Measurements from ENCODE around the gene CCDC63.
A peak's percentile ranks its signal among the peaks of the same experiment; 100 is the strongest.

DNA sequence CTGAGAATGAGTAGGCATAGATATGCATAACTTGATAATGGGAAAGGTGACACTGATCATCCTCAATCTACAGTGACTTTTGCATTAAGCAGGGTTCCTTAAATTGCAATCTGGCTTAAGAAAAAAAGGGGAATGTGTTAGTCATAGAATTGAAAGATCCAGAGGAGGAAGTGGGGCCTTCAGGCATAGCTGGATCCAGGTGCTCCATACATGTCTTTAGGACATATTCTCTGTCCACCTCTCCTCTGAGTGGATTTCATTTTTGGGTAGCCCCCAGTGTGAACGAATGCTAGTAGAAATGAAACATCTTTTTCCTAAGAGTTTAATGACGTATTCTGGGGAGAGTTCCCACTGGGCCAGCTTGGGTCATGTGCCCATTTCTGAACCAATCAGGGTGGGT is 27.6 kb downstream of the CCDC63 start:
- TF ChIP-seq, protein P1, sequence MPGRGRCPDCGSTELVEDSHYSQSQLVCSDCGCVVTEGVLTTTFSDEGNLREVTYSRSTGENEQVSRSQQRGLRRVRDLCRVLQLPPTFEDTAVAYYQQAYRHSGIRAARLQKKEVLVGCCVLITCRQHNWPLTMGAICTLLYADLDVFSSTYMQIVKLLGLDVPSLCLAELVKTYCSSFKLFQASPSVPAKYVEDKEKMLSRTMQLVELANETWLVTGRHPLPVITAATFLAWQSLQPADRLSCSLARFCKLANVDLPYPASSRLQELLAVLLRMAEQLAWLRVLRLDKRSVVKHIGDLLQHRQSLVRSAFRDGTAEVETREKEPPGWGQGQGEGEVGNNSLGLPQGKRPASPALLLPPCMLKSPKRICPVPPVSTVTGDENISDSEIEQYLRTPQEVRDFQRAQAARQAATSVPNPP (IDR thresholded peaks at IDR 0.05; ENCODE audit: borderline replicate concordance, insufficient read depth, insufficient read length), result no peak
- TF ChIP-seq DACH1 (IDR thresholded peaks at IDR 0.05; ENCODE audit: partially characterized antibody), result no peak
- TF ChIP-seq, protein P2, sequence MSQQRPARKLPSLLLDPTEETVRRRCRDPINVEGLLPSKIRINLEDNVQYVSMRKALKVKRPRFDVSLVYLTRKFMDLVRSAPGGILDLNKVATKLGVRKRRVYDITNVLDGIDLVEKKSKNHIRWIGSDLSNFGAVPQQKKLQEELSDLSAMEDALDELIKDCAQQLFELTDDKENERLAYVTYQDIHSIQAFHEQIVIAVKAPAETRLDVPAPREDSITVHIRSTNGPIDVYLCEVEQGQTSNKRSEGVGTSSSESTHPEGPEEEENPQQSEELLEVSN (IDR thresholded peaks at IDR 0.05; ENCODE audit: borderline replicate concordance in 1 of 2, extremely low read depth in 1 of 2, insufficient read depth in 1 of 2, insufficient read length in 1 of 2, low read depth in 1 of 2, low read length in 1 of 2, poor library complexity in 1 of 2, severe bottlenecking in 1 of 2), result no peak
- TF ChIP-seq CEBPB (tag; IDR thresholded peaks at IDR 0.05), result no peak
- no peak for TF ChIP-seq HCFC1 (IDR thresholded peaks at IDR 0.05; ENCODE audit: low read depth, low read length)
- TF ChIP-seq, protein P3, sequence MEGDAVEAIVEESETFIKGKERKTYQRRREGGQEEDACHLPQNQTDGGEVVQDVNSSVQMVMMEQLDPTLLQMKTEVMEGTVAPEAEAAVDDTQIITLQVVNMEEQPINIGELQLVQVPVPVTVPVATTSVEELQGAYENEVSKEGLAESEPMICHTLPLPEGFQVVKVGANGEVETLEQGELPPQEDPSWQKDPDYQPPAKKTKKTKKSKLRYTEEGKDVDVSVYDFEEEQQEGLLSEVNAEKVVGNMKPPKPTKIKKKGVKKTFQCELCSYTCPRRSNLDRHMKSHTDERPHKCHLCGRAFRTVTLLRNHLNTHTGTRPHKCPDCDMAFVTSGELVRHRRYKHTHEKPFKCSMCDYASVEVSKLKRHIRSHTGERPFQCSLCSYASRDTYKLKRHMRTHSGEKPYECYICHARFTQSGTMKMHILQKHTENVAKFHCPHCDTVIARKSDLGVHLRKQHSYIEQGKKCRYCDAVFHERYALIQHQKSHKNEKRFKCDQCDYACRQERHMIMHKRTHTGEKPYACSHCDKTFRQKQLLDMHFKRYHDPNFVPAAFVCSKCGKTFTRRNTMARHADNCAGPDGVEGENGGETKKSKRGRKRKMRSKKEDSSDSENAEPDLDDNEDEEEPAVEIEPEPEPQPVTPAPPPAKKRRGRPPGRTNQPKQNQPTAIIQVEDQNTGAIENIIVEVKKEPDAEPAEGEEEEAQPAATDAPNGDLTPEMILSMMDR (IDR thresholded peaks at IDR 0.05 in 2 of 3, conservative IDR thresholded peaks at IDR 0.05 in 1 of 3; ENCODE audit: insufficient read depth in 2 of 3, low read depth in 1 of 3, low read length in 3 of 3), result no peak
- no peak for TF ChIP-seq JUND (IDR thresholded peaks at IDR 0.05; ENCODE audit: borderline replicate concordance, low read depth, low read length)
- TF ChIP-seq JUND (tag; IDR thresholded peaks at IDR 0.05; ENCODE audit: borderline replicate concordance, low read depth, low read length), result no peak
- TF ChIP-seq POLR2A (conservative IDR thresholded peaks at IDR 0.05), result no peak
- TF ChIP-seq NFYB (IDR thresholded peaks at IDR 0.05; ENCODE audit: extremely low read depth, insufficient read length), result peak; percentile 8
- TF ChIP-seq OTX1 (CRISPR knock-in tag; IDR thresholded peaks at IDR 0.05), result no peak
- no peak for TF ChIP-seq JUN (IDR thresholded peaks at IDR 0.05; ENCODE audit: borderline replicate concordance, low read depth, low read length)
- TF ChIP-seq JUN (CRISPR knock-in tag; IDR thresholded peaks at IDR 0.05; ENCODE audit: borderline replicate concordance), result no peak
- TF ChIP-seq EP300 (IDR thresholded peaks at IDR 0.05; ENCODE audit: low read length), result no peak
- TF ChIP-seq, protein P4, sequence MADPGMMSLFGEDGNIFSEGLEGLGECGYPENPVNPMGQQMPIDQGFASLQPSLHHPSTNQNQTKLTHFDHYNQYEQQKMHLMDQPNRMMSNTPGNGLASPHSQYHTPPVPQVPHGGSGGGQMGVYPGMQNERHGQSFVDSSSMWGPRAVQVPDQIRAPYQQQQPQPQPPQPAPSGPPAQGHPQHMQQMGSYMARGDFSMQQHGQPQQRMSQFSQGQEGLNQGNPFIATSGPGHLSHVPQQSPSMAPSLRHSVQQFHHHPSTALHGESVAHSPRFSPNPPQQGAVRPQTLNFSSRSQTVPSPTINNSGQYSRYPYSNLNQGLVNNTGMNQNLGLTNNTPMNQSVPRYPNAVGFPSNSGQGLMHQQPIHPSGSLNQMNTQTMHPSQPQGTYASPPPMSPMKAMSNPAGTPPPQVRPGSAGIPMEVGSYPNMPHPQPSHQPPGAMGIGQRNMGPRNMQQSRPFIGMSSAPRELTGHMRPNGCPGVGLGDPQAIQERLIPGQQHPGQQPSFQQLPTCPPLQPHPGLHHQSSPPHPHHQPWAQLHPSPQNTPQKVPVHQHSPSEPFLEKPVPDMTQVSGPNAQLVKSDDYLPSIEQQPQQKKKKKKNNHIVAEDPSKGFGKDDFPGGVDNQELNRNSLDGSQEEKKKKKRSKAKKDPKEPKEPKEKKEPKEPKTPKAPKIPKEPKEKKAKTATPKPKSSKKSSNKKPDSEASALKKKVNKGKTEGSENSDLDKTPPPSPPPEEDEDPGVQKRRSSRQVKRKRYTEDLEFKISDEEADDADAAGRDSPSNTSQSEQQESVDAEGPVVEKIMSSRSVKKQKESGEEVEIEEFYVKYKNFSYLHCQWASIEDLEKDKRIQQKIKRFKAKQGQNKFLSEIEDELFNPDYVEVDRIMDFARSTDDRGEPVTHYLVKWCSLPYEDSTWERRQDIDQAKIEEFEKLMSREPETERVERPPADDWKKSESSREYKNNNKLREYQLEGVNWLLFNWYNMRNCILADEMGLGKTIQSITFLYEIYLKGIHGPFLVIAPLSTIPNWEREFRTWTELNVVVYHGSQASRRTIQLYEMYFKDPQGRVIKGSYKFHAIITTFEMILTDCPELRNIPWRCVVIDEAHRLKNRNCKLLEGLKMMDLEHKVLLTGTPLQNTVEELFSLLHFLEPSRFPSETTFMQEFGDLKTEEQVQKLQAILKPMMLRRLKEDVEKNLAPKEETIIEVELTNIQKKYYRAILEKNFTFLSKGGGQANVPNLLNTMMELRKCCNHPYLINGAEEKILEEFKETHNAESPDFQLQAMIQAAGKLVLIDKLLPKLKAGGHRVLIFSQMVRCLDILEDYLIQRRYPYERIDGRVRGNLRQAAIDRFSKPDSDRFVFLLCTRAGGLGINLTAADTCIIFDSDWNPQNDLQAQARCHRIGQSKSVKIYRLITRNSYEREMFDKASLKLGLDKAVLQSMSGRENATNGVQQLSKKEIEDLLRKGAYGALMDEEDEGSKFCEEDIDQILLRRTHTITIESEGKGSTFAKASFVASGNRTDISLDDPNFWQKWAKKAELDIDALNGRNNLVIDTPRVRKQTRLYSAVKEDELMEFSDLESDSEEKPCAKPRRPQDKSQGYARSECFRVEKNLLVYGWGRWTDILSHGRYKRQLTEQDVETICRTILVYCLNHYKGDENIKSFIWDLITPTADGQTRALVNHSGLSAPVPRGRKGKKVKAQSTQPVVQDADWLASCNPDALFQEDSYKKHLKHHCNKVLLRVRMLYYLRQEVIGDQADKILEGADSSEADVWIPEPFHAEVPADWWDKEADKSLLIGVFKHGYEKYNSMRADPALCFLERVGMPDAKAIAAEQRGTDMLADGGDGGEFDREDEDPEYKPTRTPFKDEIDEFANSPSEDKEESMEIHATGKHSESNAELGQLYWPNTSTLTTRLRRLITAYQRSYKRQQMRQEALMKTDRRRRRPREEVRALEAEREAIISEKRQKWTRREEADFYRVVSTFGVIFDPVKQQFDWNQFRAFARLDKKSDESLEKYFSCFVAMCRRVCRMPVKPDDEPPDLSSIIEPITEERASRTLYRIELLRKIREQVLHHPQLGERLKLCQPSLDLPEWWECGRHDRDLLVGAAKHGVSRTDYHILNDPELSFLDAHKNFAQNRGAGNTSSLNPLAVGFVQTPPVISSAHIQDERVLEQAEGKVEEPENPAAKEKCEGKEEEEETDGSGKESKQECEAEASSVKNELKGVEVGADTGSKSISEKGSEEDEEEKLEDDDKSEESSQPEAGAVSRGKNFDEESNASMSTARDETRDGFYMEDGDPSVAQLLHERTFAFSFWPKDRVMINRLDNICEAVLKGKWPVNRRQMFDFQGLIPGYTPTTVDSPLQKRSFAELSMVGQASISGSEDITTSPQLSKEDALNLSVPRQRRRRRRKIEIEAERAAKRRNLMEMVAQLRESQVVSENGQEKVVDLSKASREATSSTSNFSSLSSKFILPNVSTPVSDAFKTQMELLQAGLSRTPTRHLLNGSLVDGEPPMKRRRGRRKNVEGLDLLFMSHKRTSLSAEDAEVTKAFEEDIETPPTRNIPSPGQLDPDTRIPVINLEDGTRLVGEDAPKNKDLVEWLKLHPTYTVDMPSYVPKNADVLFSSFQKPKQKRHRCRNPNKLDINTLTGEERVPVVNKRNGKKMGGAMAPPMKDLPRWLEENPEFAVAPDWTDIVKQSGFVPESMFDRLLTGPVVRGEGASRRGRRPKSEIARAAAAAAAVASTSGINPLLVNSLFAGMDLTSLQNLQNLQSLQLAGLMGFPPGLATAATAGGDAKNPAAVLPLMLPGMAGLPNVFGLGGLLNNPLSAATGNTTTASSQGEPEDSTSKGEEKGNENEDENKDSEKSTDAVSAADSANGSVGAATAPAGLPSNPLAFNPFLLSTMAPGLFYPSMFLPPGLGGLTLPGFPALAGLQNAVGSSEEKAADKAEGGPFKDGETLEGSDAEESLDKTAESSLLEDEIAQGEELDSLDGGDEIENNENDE (IDR thresholded peaks at IDR 0.05; ENCODE audit: low read depth, low read length), result no peak
- TF ChIP-seq NCOA2 (IDR thresholded peaks at IDR 0.05; ENCODE audit: partially characterized antibody in 2 of 2), result no peak

Data from K562 (cell line).